Suppressor macrophage treated with lipopolysaccharide for 1 hour (primary cell): ENCODE data around the gene LIPK.
"Not testable (repeated sequence)": the region's sequence is repeated elsewhere in the genome, so short reads cannot be mapped to it uniquely, and the experiment has no call there.

Source experiments
- DNase-seq, 3 donors: peaks; one replicate each; pipeline ENCODE4 v3.0.0-alpha.2; 2020 to 2022

LIPK gene

GRCh38 chr10:88705958-88706357 is at the start of gene LIPK:
LIPK (plus strand) TSS chr10:88706249; CDS start chr10:88724544, 18,295 bp downstream.
- peak in 1 of 3 donors; percentile 10 for DNase-seq

GRCh38 chr10:88657901-88658300 is 48.1 kb upstream of the LIPK start:
- peak in 2 of 3 donors; percentile 7 to 32 for DNase-seq

DNA sequence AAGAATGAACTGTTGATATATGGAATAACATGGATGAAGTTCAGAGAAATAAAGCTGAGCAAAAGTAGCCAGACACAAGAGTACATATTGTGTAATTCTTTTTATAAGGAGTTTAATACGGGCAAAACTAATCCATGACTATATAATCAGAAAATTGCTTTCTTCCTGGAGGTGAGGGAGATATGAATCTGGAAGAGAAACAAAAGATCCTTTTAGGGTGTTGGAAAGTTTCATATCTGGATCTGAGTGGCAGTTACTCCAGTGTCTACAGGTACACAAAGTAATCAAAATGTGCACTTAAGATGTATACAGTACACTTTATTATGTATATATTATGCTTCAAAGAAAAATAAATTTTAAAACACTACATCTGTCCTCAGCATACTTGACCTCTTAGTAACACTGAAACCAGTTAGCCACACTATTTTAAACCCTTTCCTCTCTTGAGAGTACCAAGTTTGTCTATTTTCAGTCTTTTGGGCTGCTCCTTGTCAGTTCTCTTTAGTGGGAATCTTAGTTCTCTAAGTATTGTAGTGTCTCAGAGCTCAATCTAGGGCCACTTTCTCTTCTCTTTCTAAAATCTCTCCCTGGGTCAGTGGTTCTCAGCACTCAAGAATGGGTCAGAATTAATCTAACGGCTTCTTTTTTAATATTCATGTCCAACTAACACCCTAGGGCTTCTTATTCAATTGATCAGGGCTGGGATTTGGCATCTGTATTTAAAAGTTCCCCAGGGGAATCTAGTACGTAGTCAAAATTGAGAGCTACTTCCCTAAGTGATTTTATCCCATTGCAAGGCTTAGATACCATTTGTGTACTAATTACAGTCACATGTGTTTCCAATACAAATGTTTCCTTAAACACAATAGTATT is 46.1 kb upstream of the LIPK start:
- no peak for DNase-seq

DNA sequence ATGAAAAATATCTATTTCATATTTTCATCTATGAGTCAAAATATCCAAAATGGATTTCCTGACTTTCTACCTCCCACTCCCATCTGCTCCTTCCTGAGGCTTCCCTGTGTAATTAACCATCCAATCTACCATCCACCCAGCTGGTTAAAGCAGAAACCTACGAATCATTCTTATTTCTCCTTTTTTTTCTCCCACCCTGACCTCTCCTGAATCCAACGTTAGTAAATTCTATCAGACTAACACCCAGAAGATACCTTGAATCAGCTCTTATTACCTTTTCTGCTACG is 45.5 kb upstream of the LIPK start:
- DNase-seq: no peak

DNA sequence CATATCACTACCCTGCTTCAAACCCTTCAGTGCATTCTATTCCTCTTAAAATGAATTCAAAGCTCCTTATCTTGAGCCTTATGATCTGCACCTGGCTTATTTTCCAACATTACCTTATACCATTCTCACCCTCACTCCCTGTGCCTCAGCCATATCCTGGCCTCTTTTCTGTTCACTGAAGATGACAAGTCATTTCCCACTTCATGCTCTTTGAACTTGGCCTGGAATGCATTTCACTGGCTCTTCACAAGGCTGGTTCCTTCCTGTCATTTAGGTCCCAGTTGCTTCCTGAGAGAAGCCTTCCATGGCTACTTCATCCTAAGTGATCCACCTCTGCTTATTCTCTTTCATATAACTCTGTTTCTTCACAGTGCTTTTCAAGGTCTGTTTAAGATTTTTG is 45.0 kb upstream of the LIPK start:
- DNase-seq: no peak

GRCh38 chr10:88661577-88661976 is 44.5 kb upstream of the LIPK start:
- DNase-seq: peak in 1 of 3 donors; percentile 20

DNA sequence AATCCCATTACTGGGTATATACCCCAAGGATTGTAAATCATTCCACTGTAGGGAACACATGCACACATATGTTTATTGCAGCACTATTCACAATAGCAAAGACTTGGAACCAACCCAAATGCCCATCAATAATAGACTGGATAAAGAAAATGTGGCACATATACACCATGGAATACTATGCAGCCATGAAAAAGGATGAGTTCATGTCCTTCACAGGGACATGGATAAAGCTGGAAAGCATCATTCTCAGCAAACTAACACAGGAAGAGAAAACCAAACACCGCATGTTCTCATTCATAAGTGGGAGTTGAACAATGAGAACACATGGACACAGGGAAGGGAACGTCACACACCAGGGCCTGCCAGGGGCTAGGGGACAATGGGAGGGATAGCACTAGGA is 42.9 kb upstream of the LIPK start:
- not testable (repeated sequence) for DNase-seq

GRCh38 chr10:88664142-88664541 is 41.9 kb upstream of the LIPK start, which contains the start of gene LIPF:
LIPF (plus strand) TSS chr10:88664442; CDS start chr10:88667298, 2,856 bp downstream.
- no peak for DNase-seq

GRCh38 chr10:88668465-88668864 is 37.6 kb upstream of the LIPK start:
- DNase-seq: no peak

DNA sequence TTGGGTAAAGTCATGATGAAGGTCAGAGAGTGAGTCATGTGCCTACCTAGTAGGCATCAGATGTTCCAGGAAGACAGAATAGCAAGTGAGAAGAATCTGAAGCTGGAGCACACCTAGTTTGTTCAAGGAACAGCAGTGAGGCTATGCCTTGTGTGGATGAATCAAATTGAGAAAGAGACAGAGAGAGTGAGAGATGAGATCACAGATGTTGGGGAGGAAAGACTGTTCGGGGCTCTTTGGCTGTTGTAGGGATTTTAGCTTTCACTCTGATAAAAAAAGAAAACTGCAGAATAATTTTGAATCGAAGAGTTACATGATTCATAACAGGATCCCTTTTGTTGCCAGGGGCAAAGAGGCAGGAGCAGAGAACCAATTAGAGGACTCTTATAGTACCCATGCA is 35.6 kb upstream of the LIPK start:
- DNase-seq: no peak

GRCh38 chr10:88672041-88672440 is 34.0 kb upstream of the LIPK start:
- no peak for DNase-seq

GRCh38 chr10:88676283-88677060 is 29.6 kb upstream of the LIPK start:
- DNase-seq: no peak

DNA sequence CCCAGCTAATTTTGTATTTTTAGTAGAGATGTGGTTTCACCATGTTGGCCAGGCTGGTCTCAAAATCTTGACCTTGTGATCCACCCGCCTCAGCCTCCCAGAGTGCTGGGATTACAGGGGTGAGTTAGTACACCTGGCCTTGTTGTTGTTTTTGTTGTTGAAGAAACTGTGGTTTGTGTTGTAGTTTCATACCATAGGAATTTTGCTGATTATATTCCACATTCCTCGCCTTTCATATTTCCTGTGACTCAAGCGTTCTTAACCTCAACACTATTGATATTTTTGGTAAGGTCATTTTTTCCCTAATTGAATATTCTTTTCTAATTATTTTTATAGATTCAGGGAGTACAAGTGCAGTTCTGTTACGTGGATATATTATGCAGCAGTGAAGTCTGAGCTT is 25.1 kb upstream of the LIPK start:
- no peak for DNase-seq

DNA sequence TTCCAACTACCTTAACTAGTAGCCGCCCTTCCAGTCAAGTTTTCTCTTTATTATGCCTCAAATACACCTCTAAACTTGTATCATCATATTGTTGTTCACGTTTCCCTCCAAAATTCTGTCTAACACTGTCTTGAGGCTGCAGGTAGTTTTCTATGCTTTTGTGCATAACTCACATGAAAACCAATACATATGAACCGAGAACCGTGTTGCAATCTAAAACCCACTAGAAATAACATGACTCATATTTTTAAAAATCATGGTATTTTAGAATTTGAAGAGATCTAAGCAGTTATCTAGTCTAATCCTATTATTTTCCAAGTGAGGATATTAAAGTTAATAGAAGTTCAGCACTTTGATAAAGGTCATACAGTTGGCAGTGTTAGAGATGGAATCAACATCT is 23.6 kb upstream of the LIPK start:
- DNase-seq: no peak

DNA sequence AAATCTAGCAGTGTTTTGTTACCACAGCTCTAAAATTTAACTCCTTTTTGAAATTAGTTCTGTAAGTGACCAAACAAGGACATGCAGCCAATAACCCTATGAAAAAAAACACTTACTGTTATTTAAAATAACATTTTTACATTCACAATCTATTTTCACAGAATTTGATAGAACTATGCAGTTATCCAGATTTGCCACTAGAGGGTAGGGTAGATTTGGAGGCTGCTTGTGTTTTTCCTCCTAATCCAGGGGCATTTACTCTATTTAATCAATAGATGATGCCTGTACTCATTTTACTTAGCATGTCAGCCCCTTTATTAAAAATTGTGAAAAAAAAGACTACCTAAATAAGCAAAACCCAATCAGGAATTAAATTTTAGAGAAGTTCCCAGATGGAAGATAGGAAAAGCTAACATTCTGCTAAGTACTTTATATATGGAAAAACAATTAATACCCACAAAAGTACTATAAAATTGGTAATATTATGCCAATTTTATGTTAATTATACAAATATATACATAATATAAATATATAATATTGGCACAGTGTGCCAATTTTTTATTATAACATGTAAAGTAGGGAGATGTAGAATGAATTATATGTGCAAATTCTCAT is 18.1 kb upstream of the LIPK start:
- peak; percentile 33 to 65 (median 58) for DNase-seq

DNA sequence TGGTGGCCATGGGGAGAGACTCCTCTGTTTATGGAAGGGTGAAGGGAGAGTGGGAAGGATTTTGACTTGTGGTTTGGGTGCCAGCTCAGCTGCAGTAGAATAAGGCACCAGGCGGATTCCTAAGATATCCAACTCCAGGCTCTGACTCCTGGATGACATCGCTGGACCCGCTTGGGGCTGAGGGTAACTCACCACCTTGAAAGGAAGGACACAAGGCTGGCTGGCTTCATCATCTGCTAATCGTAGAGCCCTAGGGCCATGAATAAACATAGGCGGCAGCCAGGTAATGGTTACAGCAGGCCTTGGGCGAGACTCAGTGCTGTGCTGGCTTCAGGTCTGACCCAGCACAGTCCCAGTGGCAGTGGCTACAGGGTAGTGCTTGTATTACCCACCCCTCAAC is 16.7 kb upstream of the LIPK start:
- DNase-seq: no peak

GRCh38 chr10:88693392-88694020 is 12.5 kb upstream of the LIPK start:
- DNase-seq: peak in 2 of 3 donors; percentile 25 to 26

- DNase-seq: no peak
These were observed 3.0 kb upstream of the LIPK start for GRCh38 chr10:88702848-88703597.

DNA sequence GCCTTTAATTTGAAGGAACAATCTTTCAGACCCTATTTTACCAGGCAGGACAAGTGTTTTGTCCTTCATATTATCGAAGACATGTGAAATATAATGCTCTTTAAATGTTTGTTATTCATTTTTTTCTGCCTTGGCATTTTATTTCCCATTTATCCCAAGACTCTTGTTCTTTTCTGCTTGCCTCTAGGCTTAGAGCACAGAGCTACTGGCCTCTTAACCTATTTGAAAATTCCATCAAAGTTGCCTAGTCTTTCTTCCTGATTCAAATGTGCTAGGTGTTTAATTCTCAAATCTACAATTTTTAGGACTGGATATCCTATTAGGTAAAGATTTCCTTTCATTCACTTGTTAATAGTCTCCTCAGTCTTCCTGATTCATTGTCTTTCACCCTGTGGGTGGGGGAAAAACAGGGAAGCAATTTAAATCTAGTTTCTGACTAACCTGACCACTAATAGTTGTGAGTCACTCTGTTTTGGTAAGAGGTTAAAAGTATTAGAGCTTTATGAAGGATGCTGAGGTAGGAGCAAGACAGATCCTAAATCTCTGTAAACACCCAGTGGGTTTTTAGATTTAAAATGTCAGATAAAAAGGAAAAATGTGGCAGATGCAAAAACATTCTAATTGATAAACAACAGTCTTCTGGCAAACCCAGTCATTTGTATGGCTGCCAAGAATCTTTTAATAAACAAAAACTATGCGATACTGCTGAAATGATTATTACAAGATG is 1.5 kb downstream of the LIPK start:
- DNase-seq: peak; percentile 80 to 90 (median 90)

- DNase-seq: not testable (repeated sequence)
These were observed 3.3 kb downstream of the LIPK start for GRCh38 chr10:88709361-88709760.

GRCh38 chr10:88715517-88715916 is 9.5 kb downstream of the LIPK start:
- DNase-seq: no peak

DNA sequence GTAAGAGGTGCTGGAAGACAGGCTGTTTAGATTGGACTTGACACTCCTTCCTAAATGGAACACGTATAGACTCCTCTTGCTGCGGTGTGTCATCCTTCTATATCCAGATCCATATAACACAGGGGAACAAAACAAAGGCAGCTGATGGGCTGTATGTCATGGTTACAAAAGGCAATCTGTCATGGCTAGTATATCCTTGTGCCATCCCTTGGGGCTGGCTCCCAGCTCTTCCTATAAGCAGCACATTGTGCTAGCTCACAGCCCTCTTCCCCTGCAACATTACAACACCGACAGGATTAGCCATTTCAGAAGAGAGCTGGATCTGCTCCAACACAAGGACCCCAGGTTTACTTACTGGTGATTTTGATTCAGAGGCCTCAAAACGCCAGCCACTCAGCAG is 15.3 kb downstream of the LIPK start:
- no peak for DNase-seq
